ENCODE data around the gene PCDHA12. TPM values are rescaled to one million over a fixed set of nuclear protein-coding genes. Genes with fewer than 3 reads are reported as not detected.
A peak's percentile ranks its signal among the peaks of the same experiment; 100 is the strongest.
"Not testable (repeated sequence)": the region's sequence is repeated elsewhere in the genome, so short reads cannot be mapped to it uniquely, and the experiment has no call there.

PCDHA12 gene
- total RNA-seq, 5 donors from 2014 or later (not counting 1 experiment from before 2014, with no cell fraction given): not detected

GRCh38 chr5:140849831-140850634 is 25.1 kb upstream of the PCDHA12 start:
- not testable (repeated sequence) for H3K9me3 Mint-ChIP-seq, H3K9me3 ChIP-seq

GRCh38 chr5:140855772-140856674 is 19.1 kb upstream of the PCDHA12 start, which contains the start of gene PCDHA10:
PCDHA10 (plus strand) TSS chr5:140855897; CDS start chr5:140856049, 152 bp downstream.
- Histone ChIP-seq H3K4me3 (ENCODE audit: control insufficient read depth in 1 of 2, extremely low read depth in 1 of 2, low read length in 1 of 2) (no peak within 1 kb of the TSS), H3K4me1 (ENCODE audit: control insufficient read depth in 1 of 2, extremely low read depth in 1 of 2, insufficient read depth in 2 of 2, low read length in 2 of 2) (no peaks in the 10 kb centered on the region), H3K27me3 (replicated peaks in 1 of 2; ENCODE audit: control insufficient read depth in 2 of 2, extremely low read depth in 1 of 2, insufficient read depth in 2 of 2, low read length in 1 of 2) (peaks cover 3 to 14% of the 10 kb centered on the region in 2 experiments), H3K27ac (ENCODE audit: low read length) (no peak within 1 kb of the TSS), H3K9me3 (peaks cover 2% of the 10 kb centered on the region), H3K36me3 (ENCODE audit: control insufficient read depth in 2 of 2, extremely low read depth in 1 of 2, insufficient read depth in 1 of 2, low read length in 1 of 2) (no peaks in the 10 kb centered on the region)
- Mint-ChIP-seq H3K4me1 (no peaks in the 10 kb centered on the region), H3K4me3 (no peak within 1 kb of the TSS), H3K36me3 (no peaks in the 10 kb centered on the region), H3K27ac (no peak within 1 kb of the TSS), H3K9me3 (peaks cover 4 to 19% (median 8%) of the 10 kb centered on the region in 3 donors), H3K27me3 (peaks cover 6 to 23% of the 10 kb centered on the region in 2 donors)
- ChIA-PET POLR2A (no interaction called here), CTCF (no interaction called here)
- 33% methylated on average over 24 of the region's 44 CpGs for WGBS (ENCODE audit: insufficient coverage)
- DNase-seq (no peak), ATAC-seq (replicated peaks in 1 of 4) (no peak)

More at GRCh38 chr5:140849831-140850634, 25.1 kb upstream of the PCDHA12 start:
- ATAC-seq (replicated peaks in 1 of 4); H3K36me3 Mint-ChIP-seq; DNase-seq; H3K27ac Mint-ChIP-seq; H3K4me1 Mint-ChIP-seq; CTCF ChIA-PET; H3K36me3 ChIP-seq (ENCODE audit: control insufficient read depth in 2 of 2, extremely low read depth in 1 of 2, insufficient read depth in 1 of 2, low read length in 1 of 2); H3K27ac ChIP-seq (ENCODE audit: low read length); H3K4me3 Mint-ChIP-seq; H3K4me1 ChIP-seq (ENCODE audit: control insufficient read depth in 1 of 2, extremely low read depth in 1 of 2, insufficient read depth in 2 of 2, low read length in 2 of 2): not testable (repeated sequence)
- peaks cover 8 to 24% of the 10 kb centered on the region in 2 donors for H3K27me3 Mint-ChIP-seq
- WGBS (ENCODE audit: insufficient coverage): 56% methylated on average over 100 of the region's 101 CpGs
- Histone ChIP-seq H3K27me3 (replicated peaks in 1 of 2; ENCODE audit: control insufficient read depth in 2 of 2, extremely low read depth in 1 of 2, insufficient read depth in 2 of 2, low read length in 1 of 2) (peaks cover 4 to 23% of the 10 kb centered on the region in 2 experiments), H3K4me3 (ENCODE audit: control insufficient read depth in 1 of 2, extremely low read depth in 1 of 2, low read length in 1 of 2) (peak overlapping the region in 1 of 2 donors; percentile 23)
- POLR2A ChIA-PET: interaction anchor here in 1 of 2 donors (0.6 kb wide), 1 partner anchor 914 kb away, joined by 5 read pairs; no protein-coding TSS in a partner anchor

- H3K27ac ChIP-seq (ENCODE audit: low read length): no peak overlapping the region
- Mint-ChIP-seq H3K36me3 (no peaks in the 10 kb centered on the region), H3K27me3 (peaks cover 8 to 30% of the 10 kb centered on the region in 2 donors), H3K4me1 (no peaks in the 10 kb centered on the region), H3K9me3 (peaks cover 8 to 19% (median 11%) of the 10 kb centered on the region in 3 donors), H3K27ac (no peak overlapping the region), H3K4me3 (no peak overlapping the region)
- WGBS (ENCODE audit: insufficient coverage): 68% methylated on average over 94 of the region's 94 CpGs
- ChIA-PET CTCF (no interaction called here), POLR2A (no interaction called here)
- ATAC-seq (replicated peaks in 1 of 4) (no peak), DNase-seq (no peak)
- H3K4me1 ChIP-seq (ENCODE audit: control insufficient read depth in 1 of 2, extremely low read depth in 1 of 2, insufficient read depth in 2 of 2, low read length in 2 of 2): no peaks in the 10 kb centered on the region
- H3K4me3 ChIP-seq (ENCODE audit: control insufficient read depth in 1 of 2, extremely low read depth in 1 of 2, low read length in 1 of 2): no peak overlapping the region
- H3K36me3 ChIP-seq (ENCODE audit: control insufficient read depth in 2 of 2, extremely low read depth in 1 of 2, insufficient read depth in 1 of 2, low read length in 1 of 2): no peaks in the 10 kb centered on the region
- peaks cover 2% of the 10 kb centered on the region for H3K9me3 ChIP-seq
- peaks cover 5 to 19% of the 10 kb centered on the region in 2 experiments for H3K27me3 ChIP-seq (replicated peaks in 1 of 2; ENCODE audit: control insufficient read depth in 2 of 2, extremely low read depth in 1 of 2, insufficient read depth in 2 of 2, low read length in 1 of 2)
These were observed 17.7 kb upstream of the PCDHA12 start for GRCh38 chr5:140857177-140857986.

GRCh38 chr5:140857987-140858240 is 17.2 kb upstream of the PCDHA12 start:
- no peaks in the 10 kb centered on the region for H3K4me1 Mint-ChIP-seq
- H3K36me3 Mint-ChIP-seq: no peaks in the 10 kb centered on the region
- Histone ChIP-seq H3K4me3 (ENCODE audit: control insufficient read depth in 1 of 2, extremely low read depth in 1 of 2, low read length in 1 of 2) (no peak overlapping the region), H3K27ac (ENCODE audit: low read length) (no peak overlapping the region), H3K9me3 (peaks cover 2% of the 10 kb centered on the region), H3K27me3 (replicated peaks in 1 of 2; ENCODE audit: control insufficient read depth in 2 of 2, extremely low read depth in 1 of 2, insufficient read depth in 2 of 2, low read length in 1 of 2) (peaks cover 5 to 22% of the 10 kb centered on the region in 2 experiments), H3K4me1 (ENCODE audit: control insufficient read depth in 1 of 2, extremely low read depth in 1 of 2, insufficient read depth in 2 of 2, low read length in 2 of 2) (no peaks in the 10 kb centered on the region), H3K36me3 (ENCODE audit: control insufficient read depth in 2 of 2, extremely low read depth in 1 of 2, insufficient read depth in 1 of 2, low read length in 1 of 2) (no peaks in the 10 kb centered on the region)
- H3K9me3 Mint-ChIP-seq: peaks cover 8 to 16% (median 11%) of the 10 kb centered on the region in 3 donors
- no peak overlapping the region for H3K4me3 Mint-ChIP-seq
- H3K27me3 Mint-ChIP-seq: peaks cover 8 to 30% of the 10 kb centered on the region in 2 donors
- DNase-seq (no peak), ATAC-seq (replicated peaks in 1 of 4) (no peak)
- ChIA-PET CTCF (no interaction called here), POLR2A (no interaction called here)
- WGBS (ENCODE audit: insufficient coverage): 65% methylated on average over 22 of the region's 22 CpGs
- no peak overlapping the region for H3K27ac Mint-ChIP-seq

GRCh38 chr5:140862441-140863295 is 12.4 kb upstream of the PCDHA12 start:
- Mint-ChIP-seq H3K27ac (no peak overlapping the region), H3K4me1 (no peaks in the 10 kb centered on the region), H3K36me3 (no peaks in the 10 kb centered on the region), H3K27me3 (peaks cover 20 to 30% of the 10 kb centered on the region in 2 donors), H3K9me3 (peaks cover 2 to 16% (median 11%) of the 10 kb centered on the region in 3 donors), H3K4me3 (no peak overlapping the region)
- ChIA-PET POLR2A (interaction anchor here in 1 of 2 donors (0.6 kb wide), 1 partner anchor 449 kb away, joined by 3 read pairs; no protein-coding TSS in a partner anchor), CTCF (no interaction called here)
- Histone ChIP-seq H3K36me3 (ENCODE audit: control insufficient read depth in 2 of 2, extremely low read depth in 1 of 2, insufficient read depth in 1 of 2, low read length in 1 of 2) (no peaks in the 10 kb centered on the region), H3K4me3 (ENCODE audit: control insufficient read depth in 1 of 2, extremely low read depth in 1 of 2, low read length in 1 of 2) (no peak overlapping the region), H3K9me3 (no peaks in the 10 kb centered on the region), H3K27ac (ENCODE audit: low read length) (no peak overlapping the region), H3K4me1 (ENCODE audit: control insufficient read depth in 1 of 2, extremely low read depth in 1 of 2, insufficient read depth in 2 of 2, low read length in 2 of 2) (no peaks in the 10 kb centered on the region), H3K27me3 (replicated peaks in 1 of 2; ENCODE audit: control insufficient read depth in 2 of 2, extremely low read depth in 1 of 2, insufficient read depth in 2 of 2, low read length in 1 of 2) (peaks cover 2 to 15% of the 10 kb centered on the region in 2 experiments)
- ATAC-seq (replicated peaks in 1 of 4) (no peak), DNase-seq (no peak)
- 55% methylated on average over 76 of the region's 76 CpGs for WGBS (ENCODE audit: insufficient coverage)
